Ureter (tissue), 1 donor: ENCODE data around the gene HDGF. TPM values are rescaled to one million over a fixed set of nuclear protein-coding genes. Genes with fewer than 3 reads are reported as not detected.

ENCODE experiments used
- DNase-seq: peaks from one replicate; pipeline ENCODE4 v3.0.0-alpha.2; 2020; ENCODE audit warnings: low spot score
- total RNA-seq: library from RNA; stranded (reverse); gene quantifications from one replicate; pipeline ENCODE4 v1.2.4, GENCODE V29; 2023
- donor health status: DM: yes; HTN: yes; CAD: no.

Gene HDGF
- total RNA-seq, result 151 TPM

- no peak for DNase-seq
Measured at GRCh38 chr1:156751451-156751756, at the start of gene HDGF. TSS of gene HDGF (minus strand) at chr1:156751675. CDS start at chr1:156751429, 246 bp downstream.

GRCh38 chr1:156797212-156797871, 45.9 kb upstream of the HDGF start:
- DNase-seq, result no peak

GRCh38 chr1:156796340-156797097, 45.0 kb upstream of the HDGF start:
- DNase-seq, result no peak

- no peak for DNase-seq
Measured at GRCh38 chr1:156795787-156796186, 44.3 kb upstream of the HDGF start.

GRCh38 chr1:156795374-156795733, 43.9 kb upstream of the HDGF start:
- no peak for DNase-seq

GRCh38 chr1:156794506-156795373, 43.3 kb upstream of the HDGF start:
- DNase-seq, result no peak

- no peak for DNase-seq
Measured at GRCh38 chr1:156789621-156790318, 38.3 kb upstream of the HDGF start.

GRCh38 chr1:156788136-156788535, 36.7 kb upstream of the HDGF start:
- no peak for DNase-seq

- DNase-seq, result no peak
Measured at GRCh38 chr1:156786640-156787039, 35.2 kb upstream of the HDGF start.

GRCh38 chr1:156785458-156785857, 34.0 kb upstream of the HDGF start:
- no peak for DNase-seq

- no peak for DNase-seq
Measured at GRCh38 chr1:156781585-156782186, 30.2 kb upstream of the HDGF start.

GRCh38 chr1:156777573-156777972, 26.1 kb upstream of the HDGF start:
- no peak for DNase-seq

- no peak for DNase-seq
Measured at GRCh38 chr1:156776942-156777341, 25.5 kb upstream of the HDGF start.

- no peak for DNase-seq
Measured at GRCh38 chr1:156775799-156776198, 24.3 kb upstream of the HDGF start.

GRCh38 chr1:156773607-156774006, 22.1 kb upstream of the HDGF start:
- DNase-seq, result no peak

GRCh38 chr1:156772728-156773497, 21.4 kb upstream of the HDGF start:
- DNase-seq, result no peak

GRCh38 chr1:156772222-156772621, 20.7 kb upstream of the HDGF start:
- DNase-seq, result no peak

GRCh38 chr1:156768610-156769295, 17.3 kb upstream of the HDGF start:
- DNase-seq, result no peak

GRCh38 chr1:156767879-156768604, 16.6 kb upstream of the HDGF start:
- no peak for DNase-seq
